ENCODE measurements around the gene MYPN. TPM values are rescaled to one million over a fixed set of nuclear protein-coding genes. Genes with fewer than 3 reads are reported as not detected.

Gene MYPN
- total and polyA plus RNA-seq, 2 donors from 2014 or later: 0.06 TPM; not detected in 1

- Histone ChIP-seq H3K27me3 (ENCODE audit: control insufficient read depth, insufficient read depth, low read length) (no peaks in the 10 kb centered on the region), H3K9me3 (ENCODE audit: control insufficient read depth in 2 of 3, insufficient read depth in 1 of 3, low read length in 3 of 3) (no peaks in the 10 kb centered on the region), H3K4me1 (ENCODE audit: control insufficient read depth in 2 of 3, insufficient read depth in 2 of 3, low read depth in 1 of 3, low read length in 3 of 3) (no peaks in the 10 kb centered on the region), H3K4me3 (ENCODE audit: low read length in 3 of 3) (no peak overlapping the region), H3K27ac (ENCODE audit: low read depth in 2 of 2, low read length in 2 of 2) (no peak overlapping the region), H3K36me3 (ENCODE audit: control insufficient read depth in 2 of 3, insufficient read depth in 3 of 3, low read length in 3 of 3) (no peaks in the 10 kb centered on the region), H3K9ac (ENCODE audit: low read length in 3 of 3) (no peak overlapping the region)
- intact Hi-C loops (cut with DNase I): no loop called here
- TF ChIP-seq CTCF (IDR thresholded peaks at IDR 0.05; ENCODE audit: borderline replicate concordance, extremely low read depth, insufficient read depth): no peak
- no peak for FAIRE-seq
- no peak for DNase-seq
Observed at GRCh38 chr10:68101066-68101465, 8.2 kb upstream of the MYPN start.

- DNase-seq: no peak
- FAIRE-seq: no peak
- no peak overlapping the region for H3K4me3 ChIP-seq (ENCODE audit: low read length in 3 of 3)
- no peaks in the 10 kb centered on the region for H3K4me1 ChIP-seq (ENCODE audit: control insufficient read depth in 2 of 3, insufficient read depth in 2 of 3, low read depth in 1 of 3, low read length in 3 of 3)
- TF ChIP-seq CTCF (IDR thresholded peaks at IDR 0.05; ENCODE audit: borderline replicate concordance, extremely low read depth, insufficient read depth): no peak
- H3K36me3 ChIP-seq (ENCODE audit: control insufficient read depth in 2 of 3, insufficient read depth in 3 of 3, low read length in 3 of 3): no peaks in the 10 kb centered on the region
- H3K27ac ChIP-seq (ENCODE audit: low read depth in 2 of 2, low read length in 2 of 2): no peak overlapping the region
- intact Hi-C loops (cut with DNase I): no loop called here
- H3K9me3 ChIP-seq (ENCODE audit: control insufficient read depth in 2 of 3, insufficient read depth in 1 of 3, low read length in 3 of 3): no peaks in the 10 kb centered on the region
- H3K9ac ChIP-seq (ENCODE audit: low read length in 3 of 3): no peak overlapping the region
- no peaks in the 10 kb centered on the region for H3K27me3 ChIP-seq (ENCODE audit: control insufficient read depth, insufficient read depth, low read length)
Observed at GRCh38 chr10:68103261-68103878, 5.9 kb upstream of the MYPN start.

- no peak for TF ChIP-seq CTCF (IDR thresholded peaks at IDR 0.05; ENCODE audit: borderline replicate concordance, extremely low read depth, insufficient read depth)
- Histone ChIP-seq H3K9ac (ENCODE audit: low read length in 3 of 3) (no peak overlapping the region), H3K4me3 (ENCODE audit: low read length in 3 of 3) (no peak overlapping the region), H3K27ac (ENCODE audit: low read depth in 2 of 2, low read length in 2 of 2) (no peak overlapping the region), H3K4me1 (ENCODE audit: control insufficient read depth in 2 of 3, insufficient read depth in 2 of 3, low read depth in 1 of 3, low read length in 3 of 3) (no peaks in the 10 kb centered on the region), H3K27me3 (ENCODE audit: control insufficient read depth, insufficient read depth, low read length) (no peaks in the 10 kb centered on the region), H3K36me3 (ENCODE audit: control insufficient read depth in 2 of 3, insufficient read depth in 3 of 3, low read length in 3 of 3) (no peaks in the 10 kb centered on the region), H3K9me3 (ENCODE audit: control insufficient read depth in 2 of 3, insufficient read depth in 1 of 3, low read length in 3 of 3) (no peaks in the 10 kb centered on the region)
- DNase-seq (no peak), FAIRE-seq (no peak)
- intact Hi-C loops (cut with DNase I): no loop called here
Observed at GRCh38 chr10:68103901-68104300, 5.4 kb upstream of the MYPN start.

GRCh38 chr10:68105820-68106219 is 3.5 kb upstream of the MYPN start:
- Histone ChIP-seq H3K36me3 (ENCODE audit: control insufficient read depth in 2 of 3, insufficient read depth in 3 of 3, low read length in 3 of 3) (no peaks in the 10 kb centered on the region), H3K9ac (ENCODE audit: low read length in 3 of 3) (no peak overlapping the region), H3K4me3 (ENCODE audit: low read length in 3 of 3) (no peak overlapping the region), H3K4me1 (ENCODE audit: control insufficient read depth in 2 of 3, insufficient read depth in 2 of 3, low read depth in 1 of 3, low read length in 3 of 3) (no peaks in the 10 kb centered on the region), H3K27me3 (ENCODE audit: control insufficient read depth, insufficient read depth, low read length) (no peaks in the 10 kb centered on the region), H3K9me3 (ENCODE audit: control insufficient read depth in 2 of 3, insufficient read depth in 1 of 3, low read length in 3 of 3) (no peaks in the 10 kb centered on the region), H3K27ac (ENCODE audit: low read depth in 2 of 2, low read length in 2 of 2) (no peak overlapping the region)
- DNase-seq (peak in 1 of 5 donors; percentile 23), FAIRE-seq (no peak)
- no peak for TF ChIP-seq CTCF (IDR thresholded peaks at IDR 0.05; ENCODE audit: borderline replicate concordance, extremely low read depth, insufficient read depth)
- intact Hi-C loops (cut with DNase I): no loop called here

Data from kidney (tissue), 14 donors.